Endodermal cell (in vitro differentiated cells): ENCODE results near the gene EN1. TPM values are rescaled to one million over a fixed set of nuclear protein-coding genes. Genes with fewer than 3 reads are reported as not detected.

Experiments used
- DNase-seq: peaks from one replicate; pipeline ENCODE4 v3.0.0-alpha.2; 2017
- H3K27ac ChIP-seq: 2 replicates; pipeline ENCODE4 v1.5.1; 2013; ENCODE audit warnings: mild to moderate bottlenecking, low read depth, low read length, moderate library complexity
- H3K27me3 ChIP-seq: 2 replicates; pipeline ENCODE4 v1.6.1; 2013; ENCODE audit warnings: mild to moderate bottlenecking, low read length, moderate library complexity; ENCODE audit not compliant: insufficient read depth, control insufficient read depth, poor library complexity, severe bottlenecking
- H3K36me3 ChIP-seq: 2 replicates; pipeline ENCODE4 v1.7.0; 2013; ENCODE audit warnings: mild to moderate bottlenecking, low read length, moderate library complexity; ENCODE audit not compliant: control insufficient read depth, insufficient read depth
- H3K4me1 ChIP-seq: one replicate; pipeline ENCODE4 v1.7.0; 2013; ENCODE audit warnings: low read length; ENCODE audit not compliant: control insufficient read depth, insufficient read depth
- H3K4me3 ChIP-seq: 2 replicates; pipeline ENCODE4 v1.5.1; 2013; ENCODE audit warnings: mild to moderate bottlenecking, low read length, moderate library complexity
- H3K9ac ChIP-seq: 2 replicates; pipeline ENCODE4 v1.6.1; 2013; ENCODE audit warnings: mild to moderate bottlenecking, low read length, moderate library complexity; ENCODE audit not compliant: poor library complexity, severe bottlenecking; ENCODE audit errors: extremely low read depth
- H3K9me3 ChIP-seq: 2 replicates; pipeline ENCODE4 v1.6.1; 2013; ENCODE audit warnings: mild to moderate bottlenecking, low read length, moderate library complexity; ENCODE audit not compliant: control insufficient read depth
- H3K27ac Mint-ChIP-seq: 2 replicates; pipeline ENCODE4 v1.8.0; 2020; ENCODE audit warnings: mixed read lengths
- H3K27me3 Mint-ChIP-seq: 2 replicates; pipeline ENCODE4 v1.8.0; 2021; ENCODE audit warnings: mild to moderate bottlenecking, mixed read lengths; ENCODE audit not compliant: insufficient read depth
- H3K36me3 Mint-ChIP-seq: 2 replicates; pipeline ENCODE4 v1.8.0; 2020; ENCODE audit warnings: low read depth, mixed read lengths
- H3K4me1 Mint-ChIP-seq: 2 replicates; pipeline ENCODE4 v1.8.0; 2020; ENCODE audit warnings: mixed read lengths
- H3K4me3 Mint-ChIP-seq: 2 replicates; pipeline ENCODE4 v1.8.0; 2020; ENCODE audit warnings: mild to moderate bottlenecking, moderate library complexity, mixed read lengths
- H3K9me3 Mint-ChIP-seq: 2 replicates; pipeline ENCODE4 v1.8.0; 2020; ENCODE audit warnings: mild to moderate bottlenecking, mixed read lengths
- WGBS, 2 experiments: methylation state at CpG; one replicate each; pipeline versions ENCODE4 v1.1.5 to v1.1.7; 2013; ENCODE audit warnings: missing lambda C conversion rate in 2 of 2, mixed read lengths in 1 of 2; ENCODE audit not compliant: insufficient coverage in 1 of 2, insufficient read length in 1 of 2; 5-methylcytosine and 5-hydroxymethylcytosine counted together
- total RNA-seq, 2 donors: library from RNA; stranded (reverse); fragmentation: NEBNext Ultra II Directional in 1 of 2; extraction: Animal tissue kit (Norgen Biotek cat#: 25700) in 1 of 2; gene quantifications; 2 replicates in 1 of 2; 3 replicates in 1 of 2; pipeline ENCODE4 v1.2.1, GENCODE V29; 2021
- TF ChIP-seq, protein P1 (sequence below): fragments of 200-600 bp; sonication (generic); conservative IDR thresholded peaks from 2 replicates; pipeline ENCODE4 v1.5.0; 2021; ENCODE audit warnings: antibody characterized with exemption, mild to moderate bottlenecking

EN1 gene
- total RNA-seq, 2 donors from 2014 or later: not detected

DNA sequence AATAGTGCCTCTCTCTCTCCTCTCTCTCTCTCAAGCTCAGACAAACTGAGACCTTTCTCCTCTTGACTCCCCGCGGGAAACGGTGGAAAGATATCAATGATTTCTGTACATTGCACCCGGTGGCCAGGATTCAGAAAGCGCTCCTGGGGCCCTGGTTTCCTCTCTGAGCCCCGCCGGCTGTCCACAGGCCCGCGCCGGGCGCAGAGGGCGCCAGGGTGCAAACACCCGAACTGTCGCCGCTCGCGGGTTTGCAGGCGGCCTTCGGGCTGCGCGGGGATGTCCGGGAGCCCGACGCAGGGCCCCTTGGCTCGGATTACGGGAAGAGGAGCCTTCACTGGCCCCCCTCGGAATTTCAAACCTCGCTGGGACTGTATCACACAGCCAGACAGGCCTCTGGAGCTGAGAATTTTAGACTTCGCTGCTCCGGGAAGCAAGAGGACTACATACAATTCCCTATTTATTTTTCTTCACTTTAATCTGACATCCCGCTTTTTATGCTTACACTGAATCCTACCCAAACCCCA is 5.2 kb upstream of the EN1 start:
- Mint-ChIP-seq H3K9me3 (no peaks in the 10 kb centered on the region), H3K4me3 (no peak overlapping the region), H3K36me3 (no peaks in the 10 kb centered on the region), H3K4me1 (peaks cover 33% of the 10 kb centered on the region), H3K27ac (no peak overlapping the region), H3K27me3 (peaks cover 100% of the 10 kb centered on the region)
- peaks cover 100% of the 10 kb centered on the region for H3K27me3 ChIP-seq
- H3K9ac ChIP-seq: no peak overlapping the region
- H3K9me3 ChIP-seq: no peaks in the 10 kb centered on the region
- TF ChIP-seq, protein P1, sequence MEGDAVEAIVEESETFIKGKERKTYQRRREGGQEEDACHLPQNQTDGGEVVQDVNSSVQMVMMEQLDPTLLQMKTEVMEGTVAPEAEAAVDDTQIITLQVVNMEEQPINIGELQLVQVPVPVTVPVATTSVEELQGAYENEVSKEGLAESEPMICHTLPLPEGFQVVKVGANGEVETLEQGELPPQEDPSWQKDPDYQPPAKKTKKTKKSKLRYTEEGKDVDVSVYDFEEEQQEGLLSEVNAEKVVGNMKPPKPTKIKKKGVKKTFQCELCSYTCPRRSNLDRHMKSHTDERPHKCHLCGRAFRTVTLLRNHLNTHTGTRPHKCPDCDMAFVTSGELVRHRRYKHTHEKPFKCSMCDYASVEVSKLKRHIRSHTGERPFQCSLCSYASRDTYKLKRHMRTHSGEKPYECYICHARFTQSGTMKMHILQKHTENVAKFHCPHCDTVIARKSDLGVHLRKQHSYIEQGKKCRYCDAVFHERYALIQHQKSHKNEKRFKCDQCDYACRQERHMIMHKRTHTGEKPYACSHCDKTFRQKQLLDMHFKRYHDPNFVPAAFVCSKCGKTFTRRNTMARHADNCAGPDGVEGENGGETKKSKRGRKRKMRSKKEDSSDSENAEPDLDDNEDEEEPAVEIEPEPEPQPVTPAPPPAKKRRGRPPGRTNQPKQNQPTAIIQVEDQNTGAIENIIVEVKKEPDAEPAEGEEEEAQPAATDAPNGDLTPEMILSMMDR: no peak
- peak; percentile 72 for DNase-seq
- H3K36me3 ChIP-seq: no peaks in the 10 kb centered on the region
- no peak overlapping the region for H3K27ac ChIP-seq
- H3K4me1 ChIP-seq: peaks cover under 1% of the 10 kb centered on the region
- H3K4me3 ChIP-seq: no peak overlapping the region
- 0 to 1% methylated on average over 20 to 31 of the region's 31 CpGs for WGBS, 2 experiments

DNA sequence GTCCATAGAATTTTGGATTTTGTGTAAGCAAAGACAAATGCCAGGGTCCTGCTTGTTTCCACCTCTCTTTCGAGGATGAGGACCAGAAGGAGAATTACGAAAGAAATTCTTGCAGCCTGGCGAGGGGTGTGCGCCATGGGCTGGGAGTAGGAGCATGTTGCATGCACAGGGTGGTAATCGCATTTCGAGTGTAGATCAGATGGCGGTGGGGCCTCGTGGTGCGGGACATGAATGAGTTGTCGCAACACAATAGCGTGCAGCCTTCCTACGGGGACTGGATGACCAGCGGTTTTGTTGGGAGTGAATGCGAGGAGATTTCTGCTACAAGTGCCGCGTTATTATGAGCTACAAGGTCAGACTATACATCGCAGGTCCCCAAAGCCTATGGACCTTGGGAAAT is 4.2 kb upstream of the EN1 start:
- Mint-ChIP-seq H3K36me3 (no peaks in the 10 kb centered on the region), H3K27me3 (peaks cover 97% of the 10 kb centered on the region), H3K4me3 (no peak overlapping the region), H3K27ac (no peak overlapping the region), H3K9me3 (no peaks in the 10 kb centered on the region), H3K4me1 (peaks cover 34% of the 10 kb centered on the region)
- H3K4me3 ChIP-seq: no peak overlapping the region
- 2 to 3% methylated on average over 17 of the region's 17 CpGs for WGBS, 2 experiments
- H3K4me1 ChIP-seq: no peaks in the 10 kb centered on the region
- peak; percentile 57 for DNase-seq
- no peaks in the 10 kb centered on the region for H3K36me3 ChIP-seq
- no peak overlapping the region for H3K9ac ChIP-seq
- TF ChIP-seq, protein P1: no peak
- peaks cover 98% of the 10 kb centered on the region for H3K27me3 ChIP-seq
- H3K9me3 ChIP-seq: no peaks in the 10 kb centered on the region
- H3K27ac ChIP-seq: no peak overlapping the region

DNA sequence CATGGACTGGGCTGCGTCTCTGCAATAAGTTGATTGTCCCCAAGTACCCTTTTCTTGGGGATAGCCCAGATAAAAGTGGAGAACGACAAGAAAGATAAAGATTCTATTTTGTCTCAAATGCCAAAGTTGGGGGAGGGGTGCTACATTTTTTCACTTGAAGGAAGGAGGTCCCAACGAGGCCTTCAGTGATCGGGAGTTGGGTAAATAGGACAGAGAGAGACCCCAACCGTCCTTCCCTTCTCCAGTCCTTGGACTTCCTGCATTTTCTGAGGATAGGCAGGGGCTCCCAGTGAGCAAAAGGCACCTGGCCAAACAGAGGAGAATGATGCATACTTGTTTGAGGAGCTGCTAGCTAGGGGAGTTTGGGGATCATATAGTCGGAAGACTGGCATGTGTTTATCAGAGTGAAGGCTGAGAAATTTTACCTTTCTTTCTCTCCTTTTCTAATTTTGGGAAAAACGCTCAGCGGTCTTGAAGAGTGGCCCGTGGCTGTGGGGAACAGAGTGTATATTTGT is 3.5 kb upstream of the EN1 start:
- Histone ChIP-seq H3K36me3 (no peaks in the 10 kb centered on the region), H3K4me1 (peaks cover 3% of the 10 kb centered on the region), H3K9me3 (no peaks in the 10 kb centered on the region), H3K4me3 (no peak overlapping the region), H3K27ac (no peak overlapping the region), H3K27me3 (peaks cover 98% of the 10 kb centered on the region), H3K9ac (no peak overlapping the region)
- H3K4me3 Mint-ChIP-seq: no peak overlapping the region
- peaks cover 36% of the 10 kb centered on the region for H3K4me1 Mint-ChIP-seq
- H3K36me3 Mint-ChIP-seq: no peaks in the 10 kb centered on the region
- TF ChIP-seq, protein P1: no peak
- no peaks in the 10 kb centered on the region for H3K9me3 Mint-ChIP-seq
- peaks cover 96% of the 10 kb centered on the region for H3K27me3 Mint-ChIP-seq
- DNase-seq: no peak
- WGBS, 2 experiments: 10 to 24% methylated on average over 2 to 9 of the region's 9 CpGs
- H3K27ac Mint-ChIP-seq: no peak overlapping the region
